GM18499 (cell line): ENCODE measurements around the gene RBFA.

Experiments used
- ATAC-seq: cut with Tn5 transposase; IDR thresholded peaks from one replicate; pipeline ENCODE4 v1.9.1; 2021; ENCODE audit warnings: moderate number of reproducible peaks; ENCODE audit not compliant: insufficient read depth, unreplicated experiment

The RBFA gene

GRCh38 chr18:80068571-80069272 is 34.5 kb downstream of the RBFA start:
- ATAC-seq = no peak

- no peak for ATAC-seq
Observed at GRCh38 chr18:80070825-80071224, 36.6 kb downstream of the RBFA start.

- no peak for ATAC-seq
Observed at GRCh38 chr18:80074183-80074582, 39.9 kb downstream of the RBFA start.

- ATAC-seq = no peak
Observed at GRCh38 chr18:80074697-80075096, 40.5 kb downstream of the RBFA start.

- ATAC-seq = no peak
Observed at GRCh38 chr18:80075940-80076339, 41.7 kb downstream of the RBFA start.

GRCh38 chr18:80076379-80076778 is 42.1 kb downstream of the RBFA start:
- no peak for ATAC-seq

GRCh38 chr18:80077873-80078272 is 43.6 kb downstream of the RBFA start:
- no peak for ATAC-seq
